Smooth muscle cell (in vitro differentiated cells): ENCODE data around the gene RTP5. TPM values are rescaled to one million over a fixed set of nuclear protein-coding genes. Genes with fewer than 3 reads are reported as not detected.

Source experiments
- DNase-seq: peaks from one replicate; lab custom pipeline; 2025; ENCODE audit not compliant: unreplicated experiment; lab: John Stamatoyannopoulos, UW
- H2AFZ ChIP-seq: fragments of 200-600 bp; sonication (generic); 2 replicates; pipeline ENCODE4 v1.6.0; 2016; ENCODE audit warnings: antibody characterized with exemption, low read depth, mild to moderate bottlenecking
- H3F3A ChIP-seq: fragments of 200-600 bp; sonication (generic); 2 replicates; pipeline ENCODE4 v1.6.0; 2017; ENCODE audit warnings: antibody characterized with exemption, low read depth
- H3K27ac ChIP-seq: fragments of 200-600 bp; sonication (generic); 2 replicates; pipeline ENCODE4 v1.5.1; 2016; ENCODE audit warnings: low read depth, mild to moderate bottlenecking
- H3K27me3 ChIP-seq: fragments of 200-600 bp; sonication (generic); 2 replicates; pipeline ENCODE4 v1.6.1; 2016; ENCODE audit warnings: low read depth, mild to moderate bottlenecking
- H3K36me3 ChIP-seq: fragments of 200-600 bp; sonication (generic); 2 replicates; pipeline ENCODE4 v1.5.1; 2016; ENCODE audit warnings: low read depth
- H3K4me1 ChIP-seq: fragments of 200-600 bp; sonication (generic); 2 replicates; pipeline ENCODE4 v1.5.1; 2016; ENCODE audit warnings: low read depth
- H3K4me2 ChIP-seq: fragments of 200-600 bp; sonication (generic); 2 replicates; pipeline ENCODE4 v1.6.0; 2016; ENCODE audit warnings: mild to moderate bottlenecking
- H3K4me3 ChIP-seq: fragments of 200-600 bp; sonication (generic); 2 replicates; pipeline ENCODE4 v1.5.1; 2016; ENCODE audit warnings: mild to moderate bottlenecking
- H3K79me2 ChIP-seq: fragments of 200-600 bp; sonication (generic); 2 replicates; pipeline ENCODE4 v1.6.0; 2016; ENCODE audit warnings: low read depth, mild to moderate bottlenecking
- H3K9ac ChIP-seq: fragments of 200-600 bp; sonication (generic); 2 replicates; pipeline ENCODE4 v1.6.0; 2016; ENCODE audit warnings: low read depth
- H3K9me3 ChIP-seq: fragments of 200-600 bp; sonication (generic); replicated peaks from 2 replicates; pipeline ENCODE4 v1.5.1; 2016; ENCODE audit warnings: low read depth
- H4K20me1 ChIP-seq: fragments of 200-600 bp; sonication (generic); 2 replicates; pipeline ENCODE4 v1.6.0; 2016; ENCODE audit warnings: low read depth
- WGBS: methylation state at CpG from one replicate; pipeline ENCODE4 v1.1.7; 2016; ENCODE audit warnings: low lambda C conversion rate; 5-methylcytosine and 5-hydroxymethylcytosine counted together
- polyA plus RNA-seq: library from polyadenylated mRNA; unstranded; fragments of >200 nt; fragmentation: Nextera tagmentation; extraction: Ambion mirVana; gene quantifications from 2 replicates; pipeline ENCODE4 v1.2.1, GENCODE V29; 2016
- total RNA-seq: library from RNA; depleted of rRNA; stranded (reverse); fragments of >200 nt; gene quantifications from 2 replicates; pipeline ENCODE4 v1.2.3, GENCODE V29; 2014
- TF ChIP-seq, protein P1 (sequence below): fragments of 200-600 bp; sonication (generic); IDR thresholded peaks from 2 replicates; pipeline ENCODE4 v1.5.1; 2017; ENCODE audit warnings: borderline replicate concordance, mild to moderate bottlenecking, antibody characterized with exemption; ENCODE audit not compliant: insufficient read depth, poor library complexity, severe bottlenecking

The RTP5 gene
- total and polyA plus RNA-seq, 2 experiments from 2014 or later = not detected

DNA sequence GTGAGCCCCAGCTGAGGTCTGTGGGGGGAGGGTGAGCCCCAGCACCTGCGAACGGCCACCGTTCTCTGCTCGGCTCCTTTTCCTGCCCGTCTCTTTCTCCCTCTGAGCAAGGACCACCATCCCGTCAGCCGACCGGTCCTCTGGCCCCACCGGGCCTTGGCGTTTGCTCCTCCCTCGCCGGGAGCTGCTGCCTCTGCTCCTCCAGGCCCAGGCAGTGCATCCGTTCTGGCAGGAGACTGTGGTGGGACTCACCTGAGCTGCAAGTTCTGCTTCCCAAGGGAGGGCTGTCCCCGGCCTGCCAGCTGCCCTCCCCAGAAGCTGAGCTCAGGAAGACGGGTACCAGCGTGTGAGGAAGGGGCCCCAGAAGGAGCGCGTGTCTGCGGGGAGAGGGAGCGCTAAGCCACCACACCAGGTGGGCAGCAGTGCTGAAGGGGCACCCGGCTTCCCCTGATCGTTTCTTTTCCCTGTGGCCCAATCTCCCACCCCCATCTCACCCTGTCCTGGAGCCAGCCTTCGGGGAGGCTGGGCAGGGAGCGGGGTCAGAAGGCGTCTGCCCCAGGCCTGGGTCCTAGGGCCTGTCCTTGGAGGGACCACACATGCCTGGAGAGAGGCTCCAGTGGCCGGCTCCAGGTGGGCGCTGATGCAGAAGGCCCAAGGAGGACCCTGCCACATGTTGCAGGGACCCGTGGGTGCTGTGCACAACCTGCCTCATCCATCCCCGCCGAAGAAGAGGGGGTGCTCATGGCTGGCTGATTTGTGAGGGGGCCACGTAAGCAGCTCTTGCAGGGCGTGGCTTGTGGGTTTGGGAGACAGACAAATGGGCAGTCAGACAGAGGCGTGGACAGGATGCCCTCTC, 2.5 kb upstream of the RTP5 start:
- DNase-seq = no peak
- no peak overlapping the region for H3K9ac ChIP-seq
- no peaks in the 10 kb centered on the region for H3F3A ChIP-seq
- TF ChIP-seq, protein P1, sequence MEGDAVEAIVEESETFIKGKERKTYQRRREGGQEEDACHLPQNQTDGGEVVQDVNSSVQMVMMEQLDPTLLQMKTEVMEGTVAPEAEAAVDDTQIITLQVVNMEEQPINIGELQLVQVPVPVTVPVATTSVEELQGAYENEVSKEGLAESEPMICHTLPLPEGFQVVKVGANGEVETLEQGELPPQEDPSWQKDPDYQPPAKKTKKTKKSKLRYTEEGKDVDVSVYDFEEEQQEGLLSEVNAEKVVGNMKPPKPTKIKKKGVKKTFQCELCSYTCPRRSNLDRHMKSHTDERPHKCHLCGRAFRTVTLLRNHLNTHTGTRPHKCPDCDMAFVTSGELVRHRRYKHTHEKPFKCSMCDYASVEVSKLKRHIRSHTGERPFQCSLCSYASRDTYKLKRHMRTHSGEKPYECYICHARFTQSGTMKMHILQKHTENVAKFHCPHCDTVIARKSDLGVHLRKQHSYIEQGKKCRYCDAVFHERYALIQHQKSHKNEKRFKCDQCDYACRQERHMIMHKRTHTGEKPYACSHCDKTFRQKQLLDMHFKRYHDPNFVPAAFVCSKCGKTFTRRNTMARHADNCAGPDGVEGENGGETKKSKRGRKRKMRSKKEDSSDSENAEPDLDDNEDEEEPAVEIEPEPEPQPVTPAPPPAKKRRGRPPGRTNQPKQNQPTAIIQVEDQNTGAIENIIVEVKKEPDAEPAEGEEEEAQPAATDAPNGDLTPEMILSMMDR = no peak
- no peaks in the 10 kb centered on the region for H3K27me3 ChIP-seq
- H3K9me3 ChIP-seq = no peaks in the 10 kb centered on the region
- no peak overlapping the region for H3K4me3 ChIP-seq
- H3K4me2 ChIP-seq = no peak overlapping the region
- H3K27ac ChIP-seq = no peak overlapping the region
- H2AFZ ChIP-seq = no peak overlapping the region
- H3K36me3 ChIP-seq = no peaks in the 10 kb centered on the region
- no peaks in the 10 kb centered on the region for H4K20me1 ChIP-seq
- WGBS = 84% methylated on average over 32 of the region's 33 CpGs
- no peaks in the 10 kb centered on the region for H3K4me1 ChIP-seq
- no peaks in the 10 kb centered on the region for H3K79me2 ChIP-seq

DNA sequence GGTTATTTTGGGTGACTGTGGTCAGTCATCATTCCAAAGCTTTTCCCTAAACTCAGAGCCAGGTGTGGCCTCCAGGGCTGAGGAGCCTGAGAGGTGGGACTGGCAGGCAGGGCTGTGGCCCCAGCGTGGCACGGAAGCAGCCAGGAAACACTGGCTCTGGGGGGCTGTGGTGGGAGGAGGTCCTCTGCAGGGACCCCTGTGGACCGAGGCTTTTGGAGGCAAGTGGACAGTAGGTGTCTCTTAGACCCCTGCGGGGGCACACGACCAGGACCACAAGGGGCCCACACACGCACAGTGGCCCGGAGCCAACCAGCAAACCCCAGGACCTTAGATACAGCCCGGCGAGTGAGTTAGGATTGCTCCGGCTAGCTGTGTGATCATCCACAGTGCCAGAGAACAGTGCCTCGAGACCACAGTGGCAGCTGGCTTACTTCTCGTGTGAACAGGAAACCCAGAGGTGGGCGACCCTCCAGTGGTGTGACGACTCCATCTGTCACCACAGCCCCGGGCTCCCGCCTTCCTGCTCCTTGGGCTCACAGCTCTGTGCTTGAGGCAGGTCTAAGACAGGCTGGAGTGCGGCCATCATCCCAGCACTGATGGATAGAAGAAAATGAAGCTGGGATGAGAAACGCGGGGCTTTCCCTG, 1.6 kb upstream of the RTP5 start:
- no peaks in the 10 kb centered on the region for H3K4me1 ChIP-seq
- H3K4me2 ChIP-seq = no peak overlapping the region
- DNase-seq = no peak
- no peaks in the 10 kb centered on the region for H3K27me3 ChIP-seq
- no peak overlapping the region for H3K27ac ChIP-seq
- H4K20me1 ChIP-seq = no peaks in the 10 kb centered on the region
- no peaks in the 10 kb centered on the region for H3K9me3 ChIP-seq
- H3K4me3 ChIP-seq = no peak overlapping the region
- WGBS = 78% methylated on average over 19 of the region's 19 CpGs
- H3F3A ChIP-seq = no peaks in the 10 kb centered on the region
- H3K9ac ChIP-seq = no peak overlapping the region
- H3K79me2 ChIP-seq = no peaks in the 10 kb centered on the region
- TF ChIP-seq, protein P1 = no peak
- no peak overlapping the region for H2AFZ ChIP-seq
- no peaks in the 10 kb centered on the region for H3K36me3 ChIP-seq

DNA sequence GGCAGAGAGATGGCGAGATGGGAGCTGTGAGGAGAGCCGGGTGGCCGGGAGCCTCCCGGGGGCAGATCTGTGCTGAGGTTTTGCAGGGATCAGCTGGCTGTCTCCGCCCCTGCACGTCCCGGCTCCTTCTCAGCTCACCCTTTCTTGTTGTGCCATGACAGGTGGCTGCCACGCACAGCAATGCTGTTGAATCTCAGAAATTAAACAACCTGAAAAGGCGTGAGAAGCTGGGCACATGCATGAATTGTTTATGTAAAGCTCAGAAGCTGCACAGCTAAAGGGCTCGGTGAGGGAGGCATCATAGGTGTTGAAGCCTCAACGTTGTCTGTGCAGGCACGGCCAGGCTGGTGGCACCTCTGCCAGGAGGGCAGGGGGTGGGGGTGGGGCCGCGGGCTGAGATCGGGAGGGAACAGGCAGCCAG, 858 bp upstream of the RTP5 start:
- WGBS = 70% methylated on average over 15 of the region's 15 CpGs
- Histone ChIP-seq H3K4me1 (no peaks in the 10 kb centered on the region), H3K9ac (no peak overlapping the region), H2AFZ (no peak overlapping the region), H3K9me3 (no peaks in the 10 kb centered on the region), H3F3A (no peaks in the 10 kb centered on the region), H3K79me2 (no peaks in the 10 kb centered on the region), H4K20me1 (no peaks in the 10 kb centered on the region), H3K4me2 (no peak overlapping the region), H3K36me3 (no peaks in the 10 kb centered on the region), H3K27me3 (no peaks in the 10 kb centered on the region), H3K4me3 (no peak overlapping the region), H3K27ac (no peak overlapping the region)
- TF ChIP-seq, protein P1 = no peak
- DNase-seq = no peak
